ENCODE measurements around the gene ITPKA.

The ITPKA gene

GRCh38 chr15:41491889-41492288 lies 1.8 kb upstream of the ITPKA start:
- no peak for FAIRE-seq

DNA sequence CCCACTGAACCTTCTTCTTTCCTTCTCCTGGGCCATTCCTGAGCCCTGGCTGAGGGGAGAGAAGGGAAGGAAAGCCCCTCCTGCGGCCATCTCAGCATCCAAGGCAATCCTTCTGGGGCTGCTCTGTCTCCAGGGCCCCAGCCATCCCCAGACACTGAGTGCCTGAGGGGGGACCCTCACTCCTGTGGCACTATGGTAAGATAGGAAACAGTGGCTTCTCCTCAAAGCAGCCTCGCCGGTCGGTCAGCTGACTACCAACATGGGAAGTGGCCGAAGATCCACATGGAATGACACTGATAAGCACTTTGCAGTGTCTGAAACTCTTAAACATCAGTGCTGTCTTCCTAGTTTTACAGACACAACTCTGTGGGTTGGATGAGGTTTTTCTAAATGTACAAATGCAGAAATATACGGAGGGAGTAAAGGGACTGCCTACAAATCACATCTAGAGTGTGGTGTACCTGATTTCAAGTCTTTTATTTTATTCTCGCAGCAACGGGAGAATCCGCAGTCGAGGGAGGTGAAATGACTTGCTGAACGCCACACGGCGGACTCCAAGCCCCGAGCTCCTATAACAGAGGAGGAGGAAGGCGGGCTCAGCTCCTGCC lies 973 bp upstream of the ITPKA start:
- FAIRE-seq = no peak

DNA sequence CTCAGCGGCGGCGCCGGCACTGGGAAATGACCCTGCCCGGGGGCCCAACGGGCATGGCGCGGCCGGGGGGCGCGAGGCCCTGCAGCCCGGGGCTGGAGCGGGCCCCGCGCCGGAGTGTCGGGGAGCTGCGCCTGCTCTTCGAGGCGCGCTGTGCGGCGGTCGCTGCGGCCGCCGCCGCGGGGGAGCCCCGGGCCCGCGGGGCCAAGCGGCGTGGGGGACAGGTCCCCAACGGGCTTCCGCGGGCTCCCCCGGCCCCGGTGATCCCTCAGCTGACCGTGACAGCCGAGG lies 172 bp downstream of the ITPKA start:
- FAIRE-seq = no peak

DNA sequence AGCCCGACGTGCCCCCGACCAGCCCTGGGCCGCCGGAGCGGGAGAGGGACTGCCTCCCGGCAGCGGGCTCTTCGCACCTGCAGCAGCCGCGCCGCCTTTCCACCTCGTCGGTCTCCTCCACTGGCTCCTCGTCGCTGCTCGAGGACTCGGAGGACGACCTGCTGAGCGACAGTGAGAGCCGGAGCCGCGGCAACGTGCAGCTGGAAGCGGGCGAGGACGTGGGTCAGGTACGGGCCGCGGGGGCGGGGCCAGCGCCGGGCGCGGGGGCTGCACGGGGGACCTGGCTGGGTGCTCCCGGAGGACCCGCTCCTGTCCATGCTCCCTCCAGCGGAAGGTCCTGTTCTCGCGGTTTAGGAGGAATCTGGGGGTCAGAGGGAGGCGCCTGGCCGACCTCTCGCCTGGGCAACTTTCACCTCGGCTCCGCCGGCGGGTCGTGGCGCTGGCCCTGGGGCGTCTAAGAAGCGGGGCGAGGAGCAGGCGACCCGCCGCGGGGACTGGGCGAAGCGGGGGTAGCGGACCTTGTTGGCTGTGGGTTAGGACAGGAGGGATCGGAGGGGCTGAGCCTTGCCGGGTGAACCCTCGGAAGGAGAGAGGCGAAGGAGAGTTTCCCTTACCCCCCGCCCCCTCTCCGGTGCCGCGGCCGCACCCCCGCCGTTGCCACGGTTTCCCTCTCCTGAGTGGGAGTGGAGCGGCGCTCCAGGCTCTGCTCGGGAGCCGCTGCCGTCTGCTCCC lies 682 bp downstream of the ITPKA start:
- FAIRE-seq = no peak

DNA sequence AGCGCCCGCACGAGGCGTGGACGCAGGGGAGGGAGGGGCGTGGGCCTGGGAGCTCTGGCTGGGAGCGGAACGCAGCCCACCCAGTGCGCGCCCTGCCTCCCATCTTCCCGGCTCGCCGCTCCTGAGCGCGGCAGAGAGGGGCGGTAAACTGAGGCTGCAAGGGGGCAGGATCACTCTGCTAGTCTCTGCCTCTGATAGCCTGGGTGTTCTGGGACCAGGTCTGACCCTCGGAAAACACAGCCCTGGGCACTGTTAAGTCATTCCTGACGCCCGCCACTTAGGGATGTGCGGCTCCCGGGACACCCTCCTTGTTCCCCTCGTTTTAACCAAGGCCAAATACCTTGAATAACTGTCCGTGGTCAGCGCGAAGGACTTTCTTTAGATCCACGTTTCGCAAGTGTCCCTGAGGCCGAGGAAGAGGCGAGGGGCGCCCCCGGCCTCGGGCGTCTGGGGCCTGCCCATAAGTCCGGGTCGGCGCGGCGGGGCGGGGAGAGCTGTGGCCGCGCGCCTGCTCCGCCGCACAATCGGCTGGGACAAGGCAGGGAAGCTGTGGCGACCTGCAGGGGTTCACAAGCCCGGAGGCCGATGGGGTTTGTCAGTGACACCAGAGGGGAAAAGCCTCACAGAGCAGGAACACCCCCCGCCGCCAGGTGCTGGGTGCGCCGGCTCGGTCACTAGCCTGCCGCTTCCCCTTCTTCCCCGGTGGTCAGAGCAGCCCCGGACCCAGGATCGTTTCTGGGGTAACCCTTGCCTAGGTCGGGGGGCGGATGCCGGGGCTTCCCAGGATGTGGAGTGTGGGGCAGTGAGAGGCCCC lies 1.5 kb downstream of the ITPKA start:
- no peak for FAIRE-seq

DNA sequence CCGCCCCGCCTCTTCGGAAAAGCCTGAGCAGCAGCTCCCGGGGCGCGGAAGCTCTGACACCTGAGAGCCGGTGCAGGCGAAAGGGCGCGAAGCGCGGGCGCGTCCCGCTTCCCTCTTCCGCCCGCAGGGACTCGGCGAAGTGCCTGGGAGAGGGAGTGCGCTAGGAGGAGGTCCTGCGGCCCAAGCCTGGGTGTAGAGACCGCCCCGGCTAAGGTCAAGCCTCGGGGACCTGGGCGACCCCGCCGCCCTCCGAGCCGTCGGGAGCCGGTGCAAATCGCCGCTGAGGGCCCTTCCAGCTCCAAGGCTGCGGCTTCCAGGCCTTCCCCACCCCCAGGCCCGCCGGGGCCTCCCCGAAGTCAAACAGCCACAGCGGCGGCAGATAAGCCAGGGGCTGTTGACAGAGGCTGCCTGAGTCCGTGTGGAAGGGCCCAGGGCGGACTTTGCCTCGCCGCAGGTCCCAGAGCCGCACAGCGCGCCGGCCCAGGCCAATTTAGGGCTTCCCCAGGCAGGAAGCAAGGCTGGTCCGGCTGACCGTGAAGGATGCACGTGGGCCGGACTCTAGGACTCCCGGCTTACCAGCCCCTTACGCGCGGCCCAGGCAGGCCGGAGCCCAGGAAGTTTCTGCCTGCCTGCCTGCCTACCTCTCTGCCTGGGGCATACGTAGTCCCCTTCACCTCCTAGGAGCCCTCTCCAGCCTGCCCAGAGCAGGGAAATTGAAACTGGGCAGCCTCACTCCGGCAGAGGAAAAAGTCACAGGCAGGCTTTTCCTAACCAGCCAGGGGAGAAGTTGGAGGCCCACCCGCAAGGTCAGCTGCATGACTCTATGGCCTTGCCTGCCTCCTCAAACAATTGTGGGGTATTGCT lies 2.3 kb downstream of the ITPKA start:
- no peak for FAIRE-seq

GRCh38 chr15:41498657-41499056 lies 5.0 kb downstream of the ITPKA start:
- FAIRE-seq = no peak

- FAIRE-seq = no peak
Observed at GRCh38 chr15:41499109-41499851, 5.6 kb downstream of the ITPKA start.

DNA sequence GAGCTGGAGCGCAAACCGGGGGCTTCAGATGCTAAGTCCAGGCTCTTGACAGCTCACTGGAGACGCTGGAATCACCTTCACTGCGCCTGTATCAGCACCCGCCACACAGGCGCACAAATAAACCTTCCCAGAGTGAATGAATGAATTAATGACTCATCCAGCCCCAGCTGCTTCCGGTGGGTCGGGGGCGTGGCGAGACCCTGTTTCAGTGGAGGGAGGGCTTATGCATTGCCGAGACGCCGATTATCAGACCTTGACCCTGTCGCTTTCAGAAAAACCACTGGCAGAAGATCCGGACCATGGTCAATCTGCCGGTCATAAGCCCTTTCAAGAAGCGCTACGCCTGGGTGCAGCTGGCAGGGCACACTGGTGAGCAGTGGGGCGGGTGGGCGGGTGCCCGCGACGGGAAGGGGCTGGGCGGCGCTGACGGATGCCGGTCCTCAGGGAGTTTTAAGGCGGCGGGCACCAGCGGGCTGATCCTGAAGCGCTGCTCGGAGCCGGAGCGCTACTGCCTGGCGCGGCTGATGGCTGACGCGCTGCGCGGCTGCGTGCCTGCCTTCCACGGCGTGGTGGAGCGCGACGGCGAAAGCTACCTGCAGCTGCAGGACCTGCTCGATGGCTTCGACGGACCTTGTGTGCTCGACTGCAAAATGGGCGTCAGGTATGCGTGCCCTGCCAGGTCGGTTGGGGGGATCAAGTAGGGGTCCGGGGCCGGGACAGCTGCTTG lies 7.7 kb downstream of the ITPKA start:
- no peak for FAIRE-seq

GRCh38 chr15:41501931-41502794 lies 8.5 kb downstream of the ITPKA start:
- FAIRE-seq = no peak

DNA sequence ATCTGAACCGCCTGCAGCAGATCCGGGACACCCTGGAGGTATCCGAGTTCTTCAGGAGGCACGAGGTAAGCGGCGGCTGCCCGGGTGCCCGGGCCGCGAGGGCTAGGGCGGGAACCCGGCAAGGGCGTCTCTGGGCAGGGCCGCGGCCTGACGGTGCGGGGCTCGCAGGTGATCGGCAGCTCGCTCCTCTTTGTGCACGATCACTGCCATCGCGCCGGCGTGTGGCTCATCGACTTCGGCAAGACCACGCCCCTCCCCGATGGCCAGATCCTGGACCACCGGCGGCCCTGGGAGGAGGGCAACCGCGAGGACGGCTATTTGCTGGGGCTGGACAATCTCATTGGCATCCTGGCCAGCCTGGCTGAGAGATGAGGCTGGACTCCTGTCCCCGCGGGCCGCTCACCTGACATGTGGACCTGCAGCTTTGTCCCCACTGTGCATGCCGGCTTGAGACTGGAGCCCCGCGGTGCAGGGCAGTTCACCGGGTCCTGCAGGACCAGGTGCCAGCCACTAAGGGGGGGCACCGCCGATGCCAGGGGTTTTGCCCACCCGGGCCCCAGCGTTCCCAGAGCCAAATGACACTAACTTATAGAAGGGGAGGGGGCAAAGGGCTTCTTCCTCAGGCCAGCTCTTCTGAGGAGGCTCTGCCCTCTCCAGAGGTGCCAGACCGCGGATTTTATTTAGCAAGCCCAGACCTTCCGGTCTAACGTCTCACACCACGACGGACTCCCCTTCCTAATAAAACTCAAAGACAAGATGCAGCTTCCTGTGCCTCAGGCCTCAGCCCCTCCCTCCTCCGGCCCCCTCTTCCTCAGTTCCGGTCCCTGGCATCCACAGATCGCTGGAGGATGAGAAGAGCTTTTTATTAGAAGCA lies 9.4 kb downstream of the ITPKA start:
- FAIRE-seq = no peak

GRCh38 chr15:41503669-41504010 lies 10.0 kb downstream of the ITPKA start:
- no peak for FAIRE-seq

DNA sequence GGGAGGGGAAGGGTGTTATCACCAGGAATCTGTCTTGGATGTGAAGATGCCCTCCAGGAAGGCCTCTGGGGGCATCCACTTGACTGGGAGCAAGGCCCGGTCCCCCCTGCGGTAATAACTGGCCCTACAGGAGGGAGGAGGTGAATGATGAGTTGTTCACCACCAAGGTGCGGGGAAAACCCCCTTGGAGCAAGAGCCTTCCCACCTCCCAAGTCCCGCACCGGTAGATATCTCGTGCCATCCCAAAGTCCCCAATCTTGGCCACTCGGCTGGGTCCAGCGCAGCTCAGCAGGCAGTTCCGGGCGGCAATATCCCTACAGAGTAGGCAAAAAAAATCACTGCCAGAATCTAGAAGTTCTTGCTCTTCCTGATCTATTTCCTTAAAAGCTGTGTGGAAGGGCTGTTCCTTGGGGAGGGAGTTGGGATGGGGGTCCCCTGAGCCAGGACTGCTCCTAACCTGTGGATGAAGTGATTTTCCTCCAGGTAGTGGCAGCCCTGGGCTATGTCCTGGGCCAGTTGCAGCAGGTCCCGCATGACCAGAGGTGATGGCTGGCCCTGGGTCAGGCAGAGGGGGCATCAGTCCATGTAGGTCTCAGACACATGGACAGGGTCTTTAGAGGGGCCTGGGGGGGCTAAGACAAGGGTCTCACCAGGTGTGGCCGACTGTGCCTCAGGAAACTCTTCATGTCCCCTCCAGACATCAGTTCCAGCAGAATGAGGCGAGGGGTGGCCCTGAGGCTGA lies 11.2 kb downstream of the ITPKA start:
- no peak for FAIRE-seq

- no peak for FAIRE-seq
Observed at GRCh38 chr15:41505776-41506175, 12.1 kb downstream of the ITPKA start.

DNA sequence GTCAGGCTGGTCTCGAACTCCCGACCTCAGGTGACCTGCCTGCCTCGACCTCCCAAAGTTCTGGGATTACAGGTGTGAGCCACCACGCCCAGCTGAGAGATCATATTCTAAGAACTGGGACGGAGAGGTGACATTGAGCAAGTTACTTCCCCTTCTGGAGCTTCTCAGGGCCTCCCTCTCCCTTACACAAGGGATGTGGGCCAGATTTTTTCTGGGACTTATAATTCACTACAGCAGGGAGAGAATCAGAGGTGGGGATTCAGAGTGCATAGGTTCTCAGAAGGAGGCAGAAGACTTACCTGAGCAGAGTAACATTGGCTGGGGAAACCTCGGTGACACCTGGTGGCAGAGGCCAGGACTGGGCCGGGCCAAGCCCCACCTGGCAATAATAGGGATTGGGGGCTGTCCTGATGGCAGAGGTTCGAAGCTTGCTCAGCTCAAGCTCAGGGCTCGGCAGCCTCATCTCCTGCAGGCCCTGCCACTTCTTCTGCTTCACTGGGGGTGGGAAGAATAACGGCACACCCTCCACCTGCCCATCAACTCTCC lies 13.2 kb downstream of the ITPKA start:
- FAIRE-seq = no peak

GRCh38 chr15:41507820-41508290 lies 14.2 kb downstream of the ITPKA start:
- FAIRE-seq = no peak

GRCh38 chr15:41510728-41511127 lies 17.1 kb downstream of the ITPKA start:
- no peak for FAIRE-seq

DNA sequence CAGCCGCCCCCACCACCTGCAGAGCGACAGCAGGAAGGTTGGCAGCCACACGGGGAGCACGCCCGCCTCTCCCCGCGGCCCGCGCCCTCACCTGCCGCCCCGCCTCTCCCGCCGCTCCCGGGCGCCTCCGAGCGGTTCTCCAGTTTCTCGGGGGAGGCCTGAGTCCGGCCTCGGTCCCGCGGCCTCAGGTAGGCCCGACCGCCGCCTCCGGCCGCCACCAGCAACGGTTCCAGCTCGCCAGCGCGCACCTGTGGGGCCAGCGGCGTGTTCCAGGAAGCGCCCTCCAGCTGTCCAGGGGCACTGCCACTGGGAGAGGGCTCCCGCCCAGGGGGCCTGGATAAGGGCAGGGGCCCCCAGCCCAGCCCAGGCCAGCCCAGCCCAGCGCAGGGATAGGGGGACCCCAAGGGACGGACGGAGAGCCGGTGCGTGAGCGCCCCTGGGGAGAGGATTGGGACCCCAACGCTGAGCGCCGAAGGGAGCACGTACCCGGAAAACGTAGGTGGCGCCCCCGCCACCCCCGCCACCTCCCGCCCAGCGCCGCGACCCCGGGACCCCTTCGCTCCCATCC lies 17.7 kb downstream of the ITPKA start:
- FAIRE-seq = no peak
